ENCODE results near the gene LCOR. TPM values are rescaled to one million over a fixed set of nuclear protein-coding genes. Genes with fewer than 3 reads are reported as not detected.
A peak's percentile ranks its signal among the peaks of the same experiment; 100 is the strongest.

The LCOR gene
- total RNA-seq, 1 donor: 29.9 TPM

DNA sequence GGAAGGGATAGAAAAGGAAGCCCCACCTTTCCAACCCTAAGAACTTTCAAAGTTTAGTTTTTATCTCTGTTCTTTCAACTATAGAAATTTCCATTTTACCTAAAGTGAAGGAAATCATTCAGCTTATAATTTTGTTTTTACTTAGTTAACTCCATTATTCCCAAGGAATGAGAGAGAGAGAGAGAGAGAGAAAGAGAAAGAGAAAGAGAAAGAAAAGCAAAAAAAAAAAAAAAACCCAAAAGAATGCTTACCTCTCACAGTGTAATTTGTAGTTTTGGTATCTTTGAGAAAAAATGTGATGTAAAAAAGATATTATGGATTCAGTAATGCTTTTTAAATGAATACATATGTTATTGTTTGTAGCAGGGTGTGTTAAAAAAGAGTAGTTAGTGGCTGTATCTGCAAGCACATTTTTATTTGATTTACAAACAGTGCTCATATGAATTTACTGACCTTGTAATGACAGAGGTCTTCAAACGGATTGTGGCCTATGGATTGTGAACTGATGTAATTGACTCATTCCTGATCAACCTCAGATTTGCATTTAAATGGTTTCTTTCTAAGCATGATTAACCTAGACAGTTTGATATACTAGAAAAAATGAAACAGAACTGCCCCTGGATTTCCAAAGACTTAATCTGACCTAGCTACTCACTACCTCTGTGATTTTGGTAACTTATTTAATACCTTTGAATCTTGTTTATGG lies 64.9 kb downstream of the LCOR start:
- no peak for DNase-seq (ENCODE audit: low read depth)
- no peak overlapping the region for H3K4me3 ChIP-seq (ENCODE audit: low read depth, low read length)
- TF ChIP-seq, protein P1, sequence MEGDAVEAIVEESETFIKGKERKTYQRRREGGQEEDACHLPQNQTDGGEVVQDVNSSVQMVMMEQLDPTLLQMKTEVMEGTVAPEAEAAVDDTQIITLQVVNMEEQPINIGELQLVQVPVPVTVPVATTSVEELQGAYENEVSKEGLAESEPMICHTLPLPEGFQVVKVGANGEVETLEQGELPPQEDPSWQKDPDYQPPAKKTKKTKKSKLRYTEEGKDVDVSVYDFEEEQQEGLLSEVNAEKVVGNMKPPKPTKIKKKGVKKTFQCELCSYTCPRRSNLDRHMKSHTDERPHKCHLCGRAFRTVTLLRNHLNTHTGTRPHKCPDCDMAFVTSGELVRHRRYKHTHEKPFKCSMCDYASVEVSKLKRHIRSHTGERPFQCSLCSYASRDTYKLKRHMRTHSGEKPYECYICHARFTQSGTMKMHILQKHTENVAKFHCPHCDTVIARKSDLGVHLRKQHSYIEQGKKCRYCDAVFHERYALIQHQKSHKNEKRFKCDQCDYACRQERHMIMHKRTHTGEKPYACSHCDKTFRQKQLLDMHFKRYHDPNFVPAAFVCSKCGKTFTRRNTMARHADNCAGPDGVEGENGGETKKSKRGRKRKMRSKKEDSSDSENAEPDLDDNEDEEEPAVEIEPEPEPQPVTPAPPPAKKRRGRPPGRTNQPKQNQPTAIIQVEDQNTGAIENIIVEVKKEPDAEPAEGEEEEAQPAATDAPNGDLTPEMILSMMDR (IDR thresholded peaks at IDR 0.05; ENCODE audit: insufficient read depth, low read length): no peak

DNA sequence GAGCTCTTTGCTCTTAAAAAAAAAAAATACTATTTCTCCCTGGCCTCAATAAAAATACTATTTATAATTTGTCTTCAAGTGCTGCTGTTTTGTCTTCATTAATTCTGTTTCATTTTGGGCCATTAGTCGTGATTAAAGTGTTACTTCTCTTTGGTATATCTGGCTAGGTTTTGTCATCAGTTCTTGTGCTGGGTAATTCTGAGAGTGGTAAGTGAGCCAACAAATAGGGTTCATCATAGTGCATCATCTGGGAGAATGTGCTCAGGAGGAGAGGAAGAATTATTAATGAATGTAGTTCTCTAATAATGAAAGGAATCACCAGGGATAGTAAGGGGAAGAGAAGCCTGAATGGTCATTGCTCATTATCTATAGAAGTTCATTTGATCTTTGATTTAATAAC lies 70.0 kb downstream of the LCOR start:
- H3K4me3 ChIP-seq (ENCODE audit: low read depth, low read length): no peak overlapping the region
- no peak for DNase-seq (ENCODE audit: low read depth)
- TF ChIP-seq, protein P1 (IDR thresholded peaks at IDR 0.05; ENCODE audit: insufficient read depth, low read length): no peak

DNA sequence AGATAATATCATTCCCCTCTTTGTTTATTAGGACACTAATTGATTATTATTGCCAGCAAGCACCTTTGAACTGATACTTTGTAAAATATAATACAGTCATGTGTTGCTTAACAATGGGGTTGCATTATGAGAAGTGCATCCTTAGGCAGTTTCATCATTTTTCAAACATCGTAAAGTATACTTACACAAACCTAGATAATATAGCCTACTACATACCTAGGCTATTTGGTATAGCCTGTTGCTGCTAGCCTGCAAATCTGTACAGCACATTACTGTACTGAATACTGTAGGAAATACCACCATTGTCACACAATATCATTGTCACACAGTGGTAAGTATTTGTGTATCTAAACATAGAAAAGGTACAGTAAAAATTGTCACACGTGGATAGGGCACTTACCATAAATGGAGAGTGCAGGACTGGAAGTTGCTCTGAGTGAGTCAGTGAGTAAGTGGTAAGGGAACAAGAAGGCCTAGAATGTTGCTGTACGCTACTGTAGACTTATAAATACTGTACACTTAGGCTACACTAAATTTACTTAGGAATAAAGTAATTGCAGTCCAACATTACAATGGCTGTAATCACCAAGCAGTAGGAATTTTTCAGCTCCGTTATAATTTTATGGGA lies 70.7 kb downstream of the LCOR start:
- no peak for DNase-seq (ENCODE audit: low read depth)
- H3K4me3 ChIP-seq (ENCODE audit: low read depth, low read length): no peak overlapping the region
- TF ChIP-seq, protein P1 (IDR thresholded peaks at IDR 0.05; ENCODE audit: insufficient read depth, low read length): no peak

DNA sequence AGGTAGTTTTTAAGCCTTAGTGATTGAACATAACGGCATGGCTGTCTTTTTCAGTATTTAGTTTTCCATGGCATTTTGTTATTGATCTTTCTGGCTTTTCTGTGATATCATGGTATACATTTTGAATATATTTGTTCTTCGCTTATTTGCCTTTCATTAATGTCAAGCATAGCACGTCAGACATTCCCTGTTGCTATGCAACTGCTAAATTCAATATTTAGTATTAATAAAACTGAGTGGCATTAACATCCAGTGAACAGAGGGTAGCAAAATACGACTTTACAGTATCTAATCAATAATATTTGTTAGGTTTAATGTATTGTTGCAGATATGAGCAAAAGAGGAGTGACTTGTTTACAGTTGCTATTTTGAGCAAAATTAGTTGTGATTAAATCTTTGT lies 72.5 kb downstream of the LCOR start:
- no peak overlapping the region for H3K4me3 ChIP-seq (ENCODE audit: low read depth, low read length)
- DNase-seq (ENCODE audit: low read depth): no peak
- TF ChIP-seq, protein P1 (IDR thresholded peaks at IDR 0.05; ENCODE audit: insufficient read depth, low read length): no peak

DNA sequence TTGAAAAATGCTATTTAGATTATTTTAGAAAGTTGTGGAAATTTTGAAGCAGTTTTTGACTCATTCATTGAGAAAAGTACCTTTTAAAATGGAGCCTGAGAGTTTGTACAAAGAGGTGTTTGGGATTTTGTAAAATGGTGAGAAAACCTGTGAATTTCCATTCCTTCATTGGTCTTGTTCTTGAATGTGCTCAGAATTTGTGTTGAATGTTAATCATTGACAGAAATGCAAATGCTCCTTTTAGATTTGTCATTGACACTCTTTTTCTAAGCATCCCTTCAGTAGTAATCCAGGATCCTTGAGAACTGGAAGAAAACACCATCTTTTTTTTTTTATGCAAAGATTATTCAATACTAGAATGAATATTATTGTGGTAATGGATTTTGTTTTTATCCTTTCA lies 74.8 kb downstream of the LCOR start:
- no peak for DNase-seq (ENCODE audit: low read depth)
- H3K4me3 ChIP-seq (ENCODE audit: low read depth, low read length): no peak overlapping the region
- TF ChIP-seq, protein P1 (IDR thresholded peaks at IDR 0.05; ENCODE audit: insufficient read depth, low read length): no peak

DNA sequence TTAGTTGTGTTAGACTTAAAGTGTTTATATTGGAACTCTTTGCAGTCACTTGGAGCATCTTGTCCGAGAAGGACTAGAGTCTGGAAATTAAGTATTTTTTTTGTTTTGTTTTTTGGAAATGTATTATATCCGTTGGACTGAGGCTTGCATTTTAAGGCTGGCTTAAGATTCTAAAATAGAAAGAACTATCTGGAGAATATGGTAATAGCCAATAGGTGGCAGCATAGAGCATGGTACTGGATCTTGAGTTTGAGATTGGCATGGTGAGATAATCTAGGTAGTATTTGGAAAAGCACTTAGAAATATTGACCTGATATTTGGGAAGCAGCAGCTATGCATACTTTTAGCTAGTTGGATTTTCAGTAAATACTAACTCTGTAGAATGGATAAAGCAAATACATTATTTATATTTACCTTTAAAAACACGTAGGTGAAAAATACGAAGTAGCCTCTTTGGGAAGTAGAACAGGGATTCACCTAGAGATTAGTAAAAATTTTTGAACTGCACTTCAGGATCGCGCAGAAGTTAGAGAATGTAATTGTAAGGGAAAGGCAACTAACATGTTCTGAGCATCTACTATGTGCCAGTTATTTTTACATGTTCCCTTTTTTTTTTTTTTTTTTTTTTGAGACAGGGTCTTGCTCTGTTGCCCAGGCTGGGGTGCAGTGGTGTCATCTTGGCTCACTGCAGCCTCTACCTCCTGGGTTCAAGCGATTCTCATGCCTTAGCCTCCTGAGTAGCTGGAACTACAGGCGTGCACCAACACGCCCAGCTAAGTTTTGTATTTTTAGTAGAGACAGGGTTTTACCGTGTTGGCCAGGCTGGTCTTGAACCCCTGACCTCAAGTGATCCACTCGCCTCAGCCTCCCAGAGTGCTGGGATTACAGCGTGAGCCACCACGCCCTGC lies 78.6 kb downstream of the LCOR start:
- TF ChIP-seq, protein P1 (IDR thresholded peaks at IDR 0.05; ENCODE audit: insufficient read depth, low read length): peak; percentile 68
- H3K4me3 ChIP-seq (ENCODE audit: low read depth, low read length): no peak overlapping the region
- DNase-seq (ENCODE audit: low read depth): peak; percentile 58
